BJ (cell line): ENCODE results near the gene NKAPL. TPM values are rescaled to one million over a fixed set of nuclear protein-coding genes. Genes with fewer than 3 reads are reported as not detected.
"Not testable (repeated sequence)": the region's sequence is repeated elsewhere in the genome, so short reads cannot be mapped to it uniquely, and the experiment has no call there.

ENCODE experiments used
- CTCF ChIA-PET: fragments of 350-600 bp; formaldehyde crosslinking; extraction: SDS; loops from one replicate; lab custom pipeline; 2021; ENCODE audit warnings: antibody characterized with exemption, inconsistent platforms; lab: Yijun Ruan, JAX
- POLR2A ChIA-PET: fragments of 300-600 bp; sonication (Branson Sonifier 250); formaldehyde crosslinking; extraction: SDS; loops from one replicate; lab custom pipeline; 2021; ENCODE audit warnings: antibody characterized with exemption; lab: Charles Lee
- DNase-seq: peaks from one replicate; pipeline ENCODE4 v3.0.0-alpha.2; 2011; ENCODE audit warnings: low read depth
- H3K27me3 ChIP-seq: 2 replicates; pipeline ENCODE4 v1.6.0; 2011; ENCODE audit warnings: low read length; ENCODE audit not compliant: control insufficient read depth, insufficient read depth
- H3K36me3 ChIP-seq: 2 replicates; pipeline ENCODE4 v1.5.1; 2011; ENCODE audit warnings: low read length; ENCODE audit not compliant: control insufficient read depth, insufficient read depth
- H3K4me3 ChIP-seq: 2 replicates; pipeline ENCODE4 v1.5.1; 2011; ENCODE audit warnings: low read depth, mild to moderate bottlenecking, control low read depth, low read length
- polyA plus RNA-seq: library from polyadenylated mRNA; depleted of rRNA; stranded (reverse); fragments of >200 nt; gene quantifications from 2 replicates; pipeline ENCODE4 v1.2.3, GENCODE V29; 2011; rRNA removed
- TF ChIP-seq, protein P1 (sequence below): IDR thresholded peaks from 2 replicates; pipeline ENCODE4 v1.5.1; 2011; ENCODE audit warnings: low read depth, mild to moderate bottlenecking, control low read depth, inconsistent platforms, low read length, moderate library complexity; ENCODE audit not compliant: insufficient read depth

The NKAPL gene
- polyA plus RNA-seq, 1 experiment = 0.72 TPM

DNA sequence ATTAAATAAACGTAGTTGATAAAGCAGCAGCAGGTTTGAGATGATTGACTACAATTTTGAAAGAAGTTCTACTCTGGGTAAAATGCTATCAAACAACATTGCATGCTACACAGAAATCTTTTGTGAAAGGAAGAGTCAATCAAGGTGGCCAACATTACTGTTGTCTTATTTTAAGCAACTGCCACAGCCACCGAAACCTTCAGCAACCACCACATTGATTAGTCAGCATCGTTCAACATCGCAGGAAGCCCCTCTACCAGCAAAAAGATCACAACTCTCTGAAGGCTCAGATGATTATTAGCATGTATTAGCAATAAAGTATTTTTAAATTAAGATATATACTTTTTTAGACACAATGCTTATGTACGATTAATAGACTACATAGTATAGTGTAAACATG lies 36.2 kb downstream of the NKAPL start:
- CTCF ChIA-PET = no interaction called here

GRCh38 chr6:28296520-28297060 lies 37.5 kb downstream of the NKAPL start:
- CTCF ChIA-PET = no interaction called here

More for the DNA sequence above, 36.2 kb downstream of the NKAPL start:
- Histone ChIP-seq H3K36me3 (0 out of 2 replicates have a peak, but pooled peaks cover 1% of the 10 kb centered on the region), H3K4me3 (no peak overlapping the region), H3K27me3 (no peaks in the 10 kb centered on the region)
- TF ChIP-seq, protein P1, sequence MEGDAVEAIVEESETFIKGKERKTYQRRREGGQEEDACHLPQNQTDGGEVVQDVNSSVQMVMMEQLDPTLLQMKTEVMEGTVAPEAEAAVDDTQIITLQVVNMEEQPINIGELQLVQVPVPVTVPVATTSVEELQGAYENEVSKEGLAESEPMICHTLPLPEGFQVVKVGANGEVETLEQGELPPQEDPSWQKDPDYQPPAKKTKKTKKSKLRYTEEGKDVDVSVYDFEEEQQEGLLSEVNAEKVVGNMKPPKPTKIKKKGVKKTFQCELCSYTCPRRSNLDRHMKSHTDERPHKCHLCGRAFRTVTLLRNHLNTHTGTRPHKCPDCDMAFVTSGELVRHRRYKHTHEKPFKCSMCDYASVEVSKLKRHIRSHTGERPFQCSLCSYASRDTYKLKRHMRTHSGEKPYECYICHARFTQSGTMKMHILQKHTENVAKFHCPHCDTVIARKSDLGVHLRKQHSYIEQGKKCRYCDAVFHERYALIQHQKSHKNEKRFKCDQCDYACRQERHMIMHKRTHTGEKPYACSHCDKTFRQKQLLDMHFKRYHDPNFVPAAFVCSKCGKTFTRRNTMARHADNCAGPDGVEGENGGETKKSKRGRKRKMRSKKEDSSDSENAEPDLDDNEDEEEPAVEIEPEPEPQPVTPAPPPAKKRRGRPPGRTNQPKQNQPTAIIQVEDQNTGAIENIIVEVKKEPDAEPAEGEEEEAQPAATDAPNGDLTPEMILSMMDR = no peak
- DNase-seq = no peak
- POLR2A ChIA-PET = no interaction called here

GRCh38 chr6:28303570-28303969 lies 44.5 kb downstream of the NKAPL start:
- TF ChIP-seq, protein P1 = no peak
- no peak for DNase-seq
- POLR2A ChIA-PET = no interaction called here
- no peaks in the 10 kb centered on the region for H3K27me3 ChIP-seq
- CTCF ChIA-PET = no interaction called here
- H3K36me3 ChIP-seq = peaks cover 1% of the 10 kb centered on the region; the same call in 1 of the 2 replicates
- no peak overlapping the region for H3K4me3 ChIP-seq

More at GRCh38 chr6:28296520-28297060, 37.5 kb downstream of the NKAPL start:
- 0 out of 2 replicates have a peak, but pooled peaks cover 1% of the 10 kb centered on the region for H3K36me3 ChIP-seq
- TF ChIP-seq, protein P1 = no peak
- no peaks in the 10 kb centered on the region for H3K27me3 ChIP-seq
- no peak for DNase-seq
- POLR2A ChIA-PET = no interaction called here
- no peak overlapping the region for H3K4me3 ChIP-seq

GRCh38 chr6:28306363-28306762 lies 47.3 kb downstream of the NKAPL start:
- CTCF ChIA-PET, H3K36me3 ChIP-seq, H3K27me3 ChIP-seq, POLR2A ChIA-PET, H3K4me3 ChIP-seq, DNase-seq: not testable (repeated sequence)

Other genes starting within 250 kb of the NKAPL start
- 0.10 and 0.38 TPM in 2 replicates for gene ZNF165, start 178.7 kb upstream of the NKAPL start, polyA plus RNA-seq
- 1.8 and 2.3 TPM in 2 replicates for gene ZSCAN16, start 134.7 kb upstream of the NKAPL start, polyA plus RNA-seq
- 5.5 and 8.3 TPM in 2 replicates for gene ZKSCAN8, start 117.4 kb upstream of the NKAPL start, polyA plus RNA-seq
- gene ZSCAN9, start 34.0 kb upstream of the NKAPL start, polyA plus RNA-seq = 9.9 and 11.7 TPM in 2 replicates
- gene ZKSCAN4, start 7.0 kb upstream of the NKAPL start, polyA plus RNA-seq = 3.0 and 3.3 TPM in 2 replicates
- 14.6 and 19.5 TPM in 2 replicates for gene ZSCAN26, start 7.8 kb downstream of the NKAPL start, polyA plus RNA-seq
- 3.1 and 3.4 TPM in 2 replicates for gene PGBD1, start 22.3 kb downstream of the NKAPL start, polyA plus RNA-seq
- gene ZSCAN31, start 76.9 kb downstream of the NKAPL start, polyA plus RNA-seq = 1.7 and 1.9 TPM in 2 replicates
- 2.1 and 2.9 TPM in 2 replicates for gene ZKSCAN3, start 90.7 kb downstream of the NKAPL start, polyA plus RNA-seq
- 2.2 and 2.9 TPM in 2 replicates for gene ZSCAN12, start 140.4 kb downstream of the NKAPL start, polyA plus RNA-seq
- 1.8 and 2.3 TPM in 2 replicates for gene ZSCAN23, start 184.2 kb downstream of the NKAPL start, polyA plus RNA-seq